Left lobe of liver (tissue), 2 donors: ENCODE data around the gene PDE6H. TPM values are rescaled to one million over a fixed set of nuclear protein-coding genes. Genes with fewer than 3 reads are reported as not detected.

Experiments
- ATAC-seq: fragments of 200-7000 bp; cut with Tn5 transposase; one replicate; pipeline ENCODE4 v1.9.1; 2020; ENCODE audit warnings: mild to moderate bottlenecking, moderate library complexity
- DNase-seq: peaks from one replicate; pipeline ENCODE4 v3.0.0-alpha.2; 2020; ENCODE audit warnings: low spot score
- total RNA-seq: library from RNA; stranded (reverse); gene quantifications from one replicate; pipeline ENCODE4 v1.2.1, GENCODE V29; 2021
- donor health status: DM: no; HTN: no; CAD: no; lungs with moderate emphysema.
- donor health status: DM: no; HTN: yes; CAD: no.

The PDE6H gene
- total RNA-seq, 1 donor from 2014 or later = not detected

GRCh38 chr12:14999021-14999694 is 26.3 kb downstream of the PDE6H start:
- no peak for ATAC-seq
- no peak for DNase-seq

- no peak for DNase-seq
- ATAC-seq = no peak
Measured at GRCh38 chr12:14999695-15000365, 27.0 kb downstream of the PDE6H start.

- no peak for ATAC-seq
- no peak for DNase-seq
Measured at GRCh38 chr12:15000575-15000974, 27.7 kb downstream of the PDE6H start.

GRCh38 chr12:15001733-15002382 is 29.0 kb downstream of the PDE6H start:
- ATAC-seq (peak; percentile 58), DNase-seq (no peak)

GRCh38 chr12:15004421-15004820 is 31.6 kb downstream of the PDE6H start:
- no peak for ATAC-seq
- no peak for DNase-seq

- no peak for ATAC-seq
Measured at GRCh38 chr12:15005064-15005463, 32.2 kb downstream of the PDE6H start.

GRCh38 chr12:15007551-15007950 is 34.7 kb downstream of the PDE6H start:
- ATAC-seq = no peak
- no peak for DNase-seq

More at GRCh38 chr12:15005064-15005463, 32.2 kb downstream of the PDE6H start:
- no peak for DNase-seq

- ATAC-seq = peak; percentile 73
- no peak for DNase-seq
Measured at GRCh38 chr12:15011162-15011561, 38.3 kb downstream of the PDE6H start.

GRCh38 chr12:15013634-15014179 is 40.9 kb downstream of the PDE6H start:
- ATAC-seq = no peak
- DNase-seq = no peak

GRCh38 chr12:15014708-15015107 is 41.9 kb downstream of the PDE6H start:
- peak; percentile 65 for ATAC-seq
- no peak for DNase-seq

- DNase-seq (no peak), ATAC-seq (peak; percentile 78)
Measured at GRCh38 chr12:15015121-15015520, 42.3 kb downstream of the PDE6H start.

- DNase-seq (no peak), ATAC-seq (no peak)
Measured at GRCh38 chr12:15020156-15020555, 47.3 kb downstream of the PDE6H start.

Other genes starting within 250 kb of the PDE6H start
- 15.9 TPM for gene WBP11, start 169.6 kb upstream of the PDE6H start, total RNA-seq
- gene C12orf60, start 169.4 kb upstream of the PDE6H start, total RNA-seq = 0.33 TPM
- 0.53 TPM for gene SMCO3, start 158.9 kb upstream of the PDE6H start, total RNA-seq
- gene ART4, start 129.5 kb upstream of the PDE6H start, total RNA-seq = 27.5 TPM
- gene MGP, start 87.2 kb upstream of the PDE6H start, total RNA-seq = 5.5 TPM
- gene ERP27, start 34.5 kb upstream of the PDE6H start, total RNA-seq = 0.30 TPM
- gene ARHGDIB, start 11.4 kb upstream of the PDE6H start, total RNA-seq = 22.3 TPM
- 1.5 TPM for gene RERG, start 248.4 kb downstream of the PDE6H start, total RNA-seq